PC-3 (cell line): Measurements from ENCODE around the gene SLC38A10.

Experiments
- EZH2 ChIP-seq: fragments of 300-600 bp; sonication (generic); IDR thresholded peaks from one replicate; pipeline ENCODE4 v1.6.1; 2017; ENCODE audit warnings: antibody characterized with exemption, mild to moderate bottlenecking, low read length; ENCODE audit not compliant: unreplicated experiment
- EZH2phosphoT487 ChIP-seq: fragments of 300-600 bp; sonication (generic); IDR thresholded peaks from 2 replicates; pipeline ENCODE4 v1.6.1; 2018; ENCODE audit warnings: mild to moderate bottlenecking, antibody characterized with exemption, low read length, borderline replicate concordance
- TF ChIP-seq, protein P1 (sequence below): fragments of 300-600 bp; sonication (generic); conservative IDR thresholded peaks from 2 replicates; pipeline ENCODE4 v1.5.1; 2017; ENCODE audit warnings: antibody characterized with exemption, low read depth, mild to moderate bottlenecking, low read length

DNA sequence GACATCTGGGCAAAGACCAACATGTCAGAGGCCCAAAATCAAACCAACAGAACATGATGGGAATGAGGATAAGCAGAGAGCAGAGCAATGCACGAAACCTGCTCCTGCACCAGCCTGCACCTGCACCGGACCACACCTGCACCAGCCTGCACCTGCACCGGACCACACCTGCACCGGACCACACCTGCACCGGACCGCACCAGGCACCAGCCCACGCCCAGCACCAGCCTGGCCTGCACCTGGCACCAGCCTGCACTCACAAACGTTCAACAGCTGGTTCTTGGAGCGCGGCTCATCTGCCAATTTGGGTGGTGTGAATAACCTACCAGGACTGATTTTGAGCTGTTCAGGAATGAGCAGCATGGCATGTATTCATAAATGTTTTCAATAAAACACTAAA is 90.5 kb downstream of the SLC38A10 start:
- TF ChIP-seq, protein P1, sequence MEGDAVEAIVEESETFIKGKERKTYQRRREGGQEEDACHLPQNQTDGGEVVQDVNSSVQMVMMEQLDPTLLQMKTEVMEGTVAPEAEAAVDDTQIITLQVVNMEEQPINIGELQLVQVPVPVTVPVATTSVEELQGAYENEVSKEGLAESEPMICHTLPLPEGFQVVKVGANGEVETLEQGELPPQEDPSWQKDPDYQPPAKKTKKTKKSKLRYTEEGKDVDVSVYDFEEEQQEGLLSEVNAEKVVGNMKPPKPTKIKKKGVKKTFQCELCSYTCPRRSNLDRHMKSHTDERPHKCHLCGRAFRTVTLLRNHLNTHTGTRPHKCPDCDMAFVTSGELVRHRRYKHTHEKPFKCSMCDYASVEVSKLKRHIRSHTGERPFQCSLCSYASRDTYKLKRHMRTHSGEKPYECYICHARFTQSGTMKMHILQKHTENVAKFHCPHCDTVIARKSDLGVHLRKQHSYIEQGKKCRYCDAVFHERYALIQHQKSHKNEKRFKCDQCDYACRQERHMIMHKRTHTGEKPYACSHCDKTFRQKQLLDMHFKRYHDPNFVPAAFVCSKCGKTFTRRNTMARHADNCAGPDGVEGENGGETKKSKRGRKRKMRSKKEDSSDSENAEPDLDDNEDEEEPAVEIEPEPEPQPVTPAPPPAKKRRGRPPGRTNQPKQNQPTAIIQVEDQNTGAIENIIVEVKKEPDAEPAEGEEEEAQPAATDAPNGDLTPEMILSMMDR = no peak
- no peak for TF ChIP-seq EZH2
- TF ChIP-seq EZH2phosphoT487 = no peak
